Vagina (tissue), 2 donors: ENCODE measurements around the gene UPK1A.

Experiments used
- POLR2A ChIP-seq, 2 donors: fragments of 450-650 bp; IDR thresholded peaks; one replicate each; pipeline ENCODE4 v1.6.1; 2017; ENCODE audit warnings: antibody characterized with exemption in 2 of 2, mild to moderate bottlenecking in 2 of 2, moderate library complexity in 2 of 2
- POLR2AphosphoS5 ChIP-seq, 2 donors: sonication (generic); formaldehyde crosslinking; IDR thresholded peaks; one replicate each; pipeline ENCODE4 v1.9.0; 2017; ENCODE audit warnings: antibody characterized with exemption in 2 of 2, mild to moderate bottlenecking in 2 of 2, low read depth in 1 of 2; ENCODE audit not compliant: insufficient read depth in 1 of 2
- TF ChIP-seq, protein P1 (sequence below), 3 experiments: fragments of 450-650 bp in 2 of 3; fragments of 200-600 bp in 1 of 3; sonication (generic) in 1 of 3; IDR thresholded peaks; one replicate each; pipeline ENCODE4 v1.5.1; 2017 to 2019; ENCODE audit warnings: antibody characterized with exemption in 3 of 3, mild to moderate bottlenecking in 2 of 3, moderate library complexity in 2 of 3

DNA sequence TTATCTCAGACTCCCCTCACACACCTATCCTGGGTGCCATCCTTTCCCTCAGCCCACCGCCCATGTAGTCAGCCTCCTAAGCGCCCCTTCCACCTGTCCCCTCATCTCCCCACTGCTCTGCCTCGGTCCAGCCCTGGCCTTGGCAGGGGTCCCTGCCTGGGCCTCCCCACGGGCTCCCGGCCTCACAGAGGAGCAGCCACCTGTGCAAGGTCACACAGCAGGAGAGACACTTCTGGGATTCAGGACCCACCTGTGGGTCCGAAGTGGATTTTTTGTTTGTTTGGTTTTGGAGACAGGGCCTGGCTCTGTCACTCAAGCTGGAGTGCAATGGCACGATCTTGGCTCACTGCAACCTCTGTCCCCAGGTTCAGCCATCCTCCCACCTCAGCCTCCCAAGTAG, 713 bp upstream of the UPK1A start:
- TF ChIP-seq, protein P1, sequence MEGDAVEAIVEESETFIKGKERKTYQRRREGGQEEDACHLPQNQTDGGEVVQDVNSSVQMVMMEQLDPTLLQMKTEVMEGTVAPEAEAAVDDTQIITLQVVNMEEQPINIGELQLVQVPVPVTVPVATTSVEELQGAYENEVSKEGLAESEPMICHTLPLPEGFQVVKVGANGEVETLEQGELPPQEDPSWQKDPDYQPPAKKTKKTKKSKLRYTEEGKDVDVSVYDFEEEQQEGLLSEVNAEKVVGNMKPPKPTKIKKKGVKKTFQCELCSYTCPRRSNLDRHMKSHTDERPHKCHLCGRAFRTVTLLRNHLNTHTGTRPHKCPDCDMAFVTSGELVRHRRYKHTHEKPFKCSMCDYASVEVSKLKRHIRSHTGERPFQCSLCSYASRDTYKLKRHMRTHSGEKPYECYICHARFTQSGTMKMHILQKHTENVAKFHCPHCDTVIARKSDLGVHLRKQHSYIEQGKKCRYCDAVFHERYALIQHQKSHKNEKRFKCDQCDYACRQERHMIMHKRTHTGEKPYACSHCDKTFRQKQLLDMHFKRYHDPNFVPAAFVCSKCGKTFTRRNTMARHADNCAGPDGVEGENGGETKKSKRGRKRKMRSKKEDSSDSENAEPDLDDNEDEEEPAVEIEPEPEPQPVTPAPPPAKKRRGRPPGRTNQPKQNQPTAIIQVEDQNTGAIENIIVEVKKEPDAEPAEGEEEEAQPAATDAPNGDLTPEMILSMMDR (IDR thresholded peaks at IDR 0.05) = no peak
- TF ChIP-seq POLR2A (IDR thresholded peaks at IDR 0.05) (no peak), POLR2AphosphoS5 (IDR thresholded peaks at IDR 0.05; ENCODE audit: insufficient read depth in 1 of 2, low read depth in 1 of 2) (no peak)
